Measurements from ENCODE around the gene KIF12.

DNA sequence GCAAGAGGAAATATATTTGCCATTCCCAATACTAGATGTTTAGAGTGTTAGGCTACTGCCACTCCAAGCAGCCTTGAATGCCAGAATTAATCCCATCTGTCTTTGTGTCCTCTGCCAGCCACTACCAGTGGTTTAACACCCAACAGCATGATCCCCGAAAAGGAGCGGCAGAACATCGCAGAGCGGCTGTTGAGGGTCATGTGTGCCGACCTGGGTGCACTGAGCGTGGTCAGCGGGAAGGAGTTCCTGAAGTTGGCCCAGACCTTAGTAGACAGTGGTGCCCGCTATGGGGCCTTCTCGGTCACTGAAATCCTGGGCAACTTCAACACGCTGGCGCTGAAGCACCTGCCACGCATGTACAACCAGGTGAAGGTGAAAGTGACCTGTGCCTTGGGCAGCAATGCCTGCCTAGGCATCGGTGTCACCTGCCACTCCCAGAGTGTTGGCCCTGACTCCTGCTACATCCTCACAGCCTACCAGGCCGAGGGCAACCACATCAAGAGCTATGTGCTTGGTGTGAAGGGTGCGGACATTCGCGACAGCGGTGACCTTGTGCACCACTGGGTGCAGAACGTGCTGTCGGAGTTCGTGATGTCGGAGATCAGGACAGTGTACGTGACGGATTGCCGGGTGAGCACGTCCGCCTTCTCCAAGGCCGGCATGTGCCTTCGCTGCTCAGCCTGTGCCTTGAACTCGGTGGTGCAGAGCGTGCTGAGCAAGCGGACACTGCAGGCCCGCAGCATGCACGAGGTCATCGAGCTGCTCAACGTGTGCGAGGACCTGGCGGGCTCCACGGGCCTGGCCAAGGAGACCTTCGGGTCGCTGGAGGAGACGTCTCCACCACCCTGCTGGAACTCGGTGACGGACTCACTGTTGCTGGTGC is 50.3 kb downstream of the KIF12 start:
- TF ChIP-seq, protein P1, sequence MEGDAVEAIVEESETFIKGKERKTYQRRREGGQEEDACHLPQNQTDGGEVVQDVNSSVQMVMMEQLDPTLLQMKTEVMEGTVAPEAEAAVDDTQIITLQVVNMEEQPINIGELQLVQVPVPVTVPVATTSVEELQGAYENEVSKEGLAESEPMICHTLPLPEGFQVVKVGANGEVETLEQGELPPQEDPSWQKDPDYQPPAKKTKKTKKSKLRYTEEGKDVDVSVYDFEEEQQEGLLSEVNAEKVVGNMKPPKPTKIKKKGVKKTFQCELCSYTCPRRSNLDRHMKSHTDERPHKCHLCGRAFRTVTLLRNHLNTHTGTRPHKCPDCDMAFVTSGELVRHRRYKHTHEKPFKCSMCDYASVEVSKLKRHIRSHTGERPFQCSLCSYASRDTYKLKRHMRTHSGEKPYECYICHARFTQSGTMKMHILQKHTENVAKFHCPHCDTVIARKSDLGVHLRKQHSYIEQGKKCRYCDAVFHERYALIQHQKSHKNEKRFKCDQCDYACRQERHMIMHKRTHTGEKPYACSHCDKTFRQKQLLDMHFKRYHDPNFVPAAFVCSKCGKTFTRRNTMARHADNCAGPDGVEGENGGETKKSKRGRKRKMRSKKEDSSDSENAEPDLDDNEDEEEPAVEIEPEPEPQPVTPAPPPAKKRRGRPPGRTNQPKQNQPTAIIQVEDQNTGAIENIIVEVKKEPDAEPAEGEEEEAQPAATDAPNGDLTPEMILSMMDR (conservative IDR thresholded peaks at IDR 0.05), result no peak
- TF ChIP-seq ZFX (IDR thresholded peaks at IDR 0.05), result no peak
